HuH-7.5 (cell line): ENCODE results near the gene NSMCE1.
A peak's percentile ranks its signal among the peaks of the same experiment; 100 is the strongest.

Experiments
- DNase-seq: peaks from one replicate; pipeline ENCODE4 v3.0.0; 2011; ENCODE audit warnings: low spot score

The NSMCE1 gene

GRCh38 chr16:27242868-27243590 is 25.5 kb downstream of the NSMCE1 start:
- DNase-seq: no peak

DNA sequence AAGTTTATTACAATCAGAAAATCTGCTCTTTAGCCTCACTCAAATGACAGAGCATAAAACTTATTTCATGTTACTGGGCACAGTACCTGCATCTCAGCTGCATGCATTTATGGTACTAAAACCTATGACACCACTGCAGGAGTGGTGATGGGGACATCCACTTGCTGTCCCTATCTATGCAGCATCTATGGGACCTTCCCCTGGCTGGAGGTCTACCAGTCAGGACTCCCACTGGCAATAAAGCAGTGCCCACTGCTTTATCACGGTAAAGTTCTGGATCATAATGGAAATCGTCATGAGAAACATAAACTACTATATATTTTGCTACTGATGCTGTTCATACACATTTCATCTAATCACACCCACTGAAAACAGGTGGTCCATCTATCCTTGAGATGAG is 26.2 kb downstream of the NSMCE1 start:
- DNase-seq: no peak

- DNase-seq: no peak
Measured at GRCh38 chr16:27241658-27242057, 26.9 kb downstream of the NSMCE1 start.

GRCh38 chr16:27240948-27241531 is 27.5 kb downstream of the NSMCE1 start:
- DNase-seq: no peak

GRCh38 chr16:27239906-27240655 is 28.5 kb downstream of the NSMCE1 start:
- DNase-seq: no peak

GRCh38 chr16:27239026-27239425 is 29.5 kb downstream of the NSMCE1 start:
- DNase-seq: no peak

- no peak for DNase-seq
Measured at GRCh38 chr16:27238591-27238990, 30.0 kb downstream of the NSMCE1 start.

DNA sequence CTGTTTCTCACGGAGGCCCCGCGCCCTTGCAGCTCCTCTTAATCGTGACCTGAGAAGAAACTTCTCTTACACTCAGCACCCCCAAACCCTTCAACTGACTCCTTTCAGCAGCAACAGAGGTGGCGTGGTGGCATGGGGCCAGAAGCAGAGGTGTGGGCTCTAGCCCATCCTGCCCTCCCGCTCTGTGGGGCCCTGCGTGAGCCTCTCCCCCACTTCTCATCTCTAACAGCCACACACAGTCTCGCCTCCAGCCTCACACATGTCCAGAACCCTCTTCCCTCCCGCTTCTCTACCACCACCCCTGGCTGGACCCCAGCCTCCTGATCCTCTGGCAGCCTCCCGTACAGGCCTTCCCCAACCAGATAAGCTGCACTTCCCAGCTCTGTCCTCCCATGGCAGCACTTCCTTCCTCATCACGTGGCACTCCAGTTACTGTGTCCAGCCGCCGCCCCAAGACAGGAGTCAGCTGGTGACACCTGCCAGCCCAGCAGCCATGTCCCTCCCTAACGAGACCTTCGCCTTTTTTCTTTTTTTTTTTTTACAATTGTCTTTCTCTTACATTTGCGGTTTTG is 30.5 kb downstream of the NSMCE1 start:
- DNase-seq: no peak

- DNase-seq: no peak
Measured at GRCh38 chr16:27237219-27238015, 31.2 kb downstream of the NSMCE1 start.

- no peak for DNase-seq
Measured at GRCh38 chr16:27236635-27237218, 31.8 kb downstream of the NSMCE1 start.

DNA sequence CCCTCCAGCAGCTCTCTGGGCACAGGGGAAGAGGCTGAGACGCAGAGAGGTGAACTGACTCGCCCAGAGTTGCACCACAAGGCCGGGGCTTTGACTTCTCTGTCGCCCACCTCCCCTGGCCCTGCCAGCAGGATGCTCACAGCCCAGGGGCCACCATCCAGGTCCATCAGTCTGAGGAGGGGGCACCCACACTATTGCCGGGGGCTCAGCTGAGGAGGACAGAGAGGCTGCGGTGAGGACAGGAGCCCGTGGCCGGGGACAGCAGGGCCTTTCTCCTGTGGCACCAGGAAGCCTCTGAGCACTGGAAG is 32.7 kb downstream of the NSMCE1 start:
- DNase-seq: no peak

- DNase-seq: peak; percentile 64
Measured at GRCh38 chr16:27235055-27235937, 33.3 kb downstream of the NSMCE1 start.

DNA sequence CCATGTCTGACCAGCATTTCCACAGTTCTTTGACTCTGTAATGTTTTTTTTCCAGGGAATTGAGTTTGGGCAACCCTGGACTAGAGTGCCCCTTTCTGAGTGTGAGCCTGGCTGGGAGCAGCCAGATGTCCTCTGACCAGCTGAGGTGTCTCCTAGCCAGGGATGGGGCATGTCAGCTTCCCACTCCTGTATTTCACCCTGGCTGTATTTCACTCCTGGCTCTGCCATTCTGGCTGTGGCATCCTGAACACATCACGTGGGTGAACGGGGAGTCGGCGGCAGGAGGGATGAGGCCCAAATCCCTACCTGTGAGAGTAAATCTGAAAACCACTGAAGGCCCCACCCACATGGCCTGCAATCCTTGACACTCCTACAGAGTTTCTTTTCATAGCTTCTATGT is 34.0 kb downstream of the NSMCE1 start:
- DNase-seq: no peak

GRCh38 chr16:27234171-27234570 is 34.4 kb downstream of the NSMCE1 start:
- no peak for DNase-seq

DNA sequence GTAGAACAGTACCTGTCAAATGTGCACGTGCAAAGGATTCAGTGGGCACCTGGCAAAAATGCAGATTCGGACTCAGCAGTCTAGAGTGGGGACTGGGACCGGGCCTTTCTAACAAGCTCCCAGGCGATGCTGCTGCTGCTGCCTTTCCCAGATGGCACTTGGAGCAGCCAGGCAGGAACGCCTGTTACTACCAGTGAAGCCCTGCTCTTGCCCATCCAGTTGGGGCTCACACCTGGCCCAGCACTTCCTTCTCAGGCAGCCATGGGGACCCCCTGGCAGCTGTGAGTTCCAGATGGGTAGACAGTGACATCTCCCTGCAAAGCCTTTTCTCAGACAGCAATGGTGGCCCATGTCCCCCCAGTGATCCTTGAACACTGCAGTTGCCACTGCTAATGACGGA is 34.8 kb downstream of the NSMCE1 start:
- DNase-seq: no peak

DNA sequence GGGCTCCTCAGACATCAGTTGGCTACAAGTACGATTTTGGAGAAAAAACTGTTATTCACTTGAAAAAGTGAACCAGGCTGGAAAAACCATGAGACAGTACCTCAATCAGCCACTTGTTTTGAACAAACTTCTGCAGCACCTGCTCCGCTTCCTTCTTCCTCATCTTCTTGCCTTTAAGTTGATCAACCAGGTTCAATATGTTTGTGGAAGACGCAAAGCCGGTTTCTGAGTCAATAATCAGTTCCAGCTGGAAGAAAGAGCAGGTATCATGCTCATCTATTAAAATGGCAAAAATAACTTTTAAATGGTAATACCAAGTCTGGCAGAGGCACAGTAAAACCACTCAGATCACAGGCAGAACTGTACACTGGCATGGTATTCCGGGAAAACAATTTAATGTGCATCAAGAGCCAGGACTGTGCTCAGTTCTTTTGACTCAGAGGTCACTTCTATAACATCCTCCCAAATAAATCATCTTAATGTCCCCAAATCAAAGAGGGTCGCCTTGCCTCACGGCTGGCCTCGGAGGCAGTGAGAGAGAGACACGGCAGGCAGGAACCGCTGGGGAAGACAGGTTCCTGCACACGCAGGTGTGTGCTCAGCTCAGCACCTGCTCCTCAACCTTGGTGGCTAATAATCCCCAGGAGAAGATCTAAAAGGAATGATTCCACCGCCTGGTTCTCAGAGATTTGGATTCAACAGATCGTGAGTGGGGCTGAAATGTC is 35.5 kb downstream of the NSMCE1 start:
- DNase-seq: no peak

DNA sequence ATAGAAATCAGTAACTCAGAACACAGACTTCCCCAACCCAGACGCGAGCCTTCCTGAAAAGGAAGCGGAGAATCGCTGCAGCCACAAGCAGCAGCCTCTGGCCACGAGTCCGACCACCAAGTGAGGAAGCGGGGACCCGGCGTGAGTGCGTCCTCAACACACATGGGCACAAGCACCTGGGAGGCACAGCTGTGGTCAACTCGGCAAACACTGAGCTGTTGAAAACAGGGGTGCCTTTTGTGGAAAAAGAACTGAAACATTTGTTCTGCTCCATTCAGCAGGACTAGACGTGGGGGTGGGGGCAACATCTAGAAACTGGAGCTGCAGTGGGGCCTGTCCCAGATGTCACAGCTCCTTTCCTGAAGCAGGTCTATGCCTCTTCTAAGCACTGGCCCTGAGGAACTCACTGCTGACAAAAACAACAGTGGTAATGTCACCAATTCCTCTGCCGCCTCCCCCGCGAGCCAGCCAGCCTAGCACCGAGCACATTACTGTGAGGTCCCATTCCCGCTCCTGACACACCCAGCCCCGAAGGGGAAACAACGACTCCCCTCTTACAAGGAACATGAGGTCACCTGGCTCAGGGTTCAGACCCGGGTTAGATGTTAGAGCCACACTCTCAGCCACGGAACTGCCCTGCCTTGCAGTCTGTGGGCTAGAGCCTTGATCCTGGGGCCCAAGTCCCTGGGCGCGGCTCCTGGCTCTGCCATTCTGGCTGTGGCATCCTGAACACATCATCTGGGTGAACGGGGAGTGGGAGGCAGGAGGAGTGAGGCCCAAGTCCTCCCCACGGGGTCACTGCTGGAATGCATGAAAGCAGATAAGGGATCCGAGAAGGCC is 36.3 kb downstream of the NSMCE1 start:
- no peak for DNase-seq

DNA sequence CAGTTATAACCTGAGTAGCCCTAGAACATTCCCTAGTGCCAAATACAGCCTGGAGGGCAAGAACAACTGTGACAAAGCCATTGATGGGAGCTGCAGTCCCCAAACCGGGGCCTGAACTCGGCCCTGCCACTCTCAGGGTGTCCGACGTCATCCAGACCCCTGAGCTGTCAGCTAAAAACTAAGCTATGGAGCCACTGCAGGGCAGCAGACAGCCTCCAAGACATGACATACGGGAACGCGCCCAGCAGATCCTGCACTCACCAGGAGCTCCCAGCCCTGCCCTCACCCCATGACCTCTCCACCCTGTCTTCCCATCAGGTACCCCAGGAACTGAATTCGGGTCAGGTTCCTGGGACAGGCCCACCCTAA is 36.9 kb downstream of the NSMCE1 start:
- DNase-seq: no peak

- DNase-seq: no peak
Measured at GRCh38 chr16:27230562-27231001, 38.0 kb downstream of the NSMCE1 start.
